Dedifferentiated amniotic fluid mesenchymal stem cell (primary cell): ENCODE measurements around the gene FOCAD.
A peak's percentile ranks its signal among the peaks of the same experiment; 100 is the strongest.
"Not testable (repeated sequence)": the region's sequence is repeated elsewhere in the genome, so short reads cannot be mapped to it uniquely, and the experiment has no call there.

Experiments
- DNase-seq: peaks from one replicate; pipeline ENCODE4 v3.0.0-alpha.2; 2016; ENCODE audit errors: extremely low spot score

The FOCAD gene

GRCh38 chr9:20673537-20673936 is 10.5 kb upstream of the FOCAD start:
- not testable (repeated sequence) for DNase-seq

DNA sequence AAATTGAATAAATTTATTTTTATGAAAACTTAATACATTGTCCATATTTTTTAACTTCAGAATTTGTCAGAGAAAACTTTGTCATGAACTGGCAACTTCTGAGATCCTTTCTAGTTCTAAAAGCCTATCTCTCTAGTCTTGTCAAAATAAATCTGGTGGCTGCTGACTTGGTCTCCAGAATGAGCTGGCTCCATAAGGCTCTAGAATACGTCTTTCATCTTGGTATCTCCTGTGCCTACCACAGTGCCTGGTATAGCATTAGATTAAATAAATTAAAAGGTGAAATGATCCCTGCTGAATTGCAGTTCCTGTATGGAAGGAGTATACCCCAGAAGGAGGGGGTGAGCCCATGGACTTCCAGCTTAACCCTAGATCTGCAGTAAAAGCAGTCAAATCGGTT is 2.6 kb upstream of the FOCAD start:
- no peak for DNase-seq

DNA sequence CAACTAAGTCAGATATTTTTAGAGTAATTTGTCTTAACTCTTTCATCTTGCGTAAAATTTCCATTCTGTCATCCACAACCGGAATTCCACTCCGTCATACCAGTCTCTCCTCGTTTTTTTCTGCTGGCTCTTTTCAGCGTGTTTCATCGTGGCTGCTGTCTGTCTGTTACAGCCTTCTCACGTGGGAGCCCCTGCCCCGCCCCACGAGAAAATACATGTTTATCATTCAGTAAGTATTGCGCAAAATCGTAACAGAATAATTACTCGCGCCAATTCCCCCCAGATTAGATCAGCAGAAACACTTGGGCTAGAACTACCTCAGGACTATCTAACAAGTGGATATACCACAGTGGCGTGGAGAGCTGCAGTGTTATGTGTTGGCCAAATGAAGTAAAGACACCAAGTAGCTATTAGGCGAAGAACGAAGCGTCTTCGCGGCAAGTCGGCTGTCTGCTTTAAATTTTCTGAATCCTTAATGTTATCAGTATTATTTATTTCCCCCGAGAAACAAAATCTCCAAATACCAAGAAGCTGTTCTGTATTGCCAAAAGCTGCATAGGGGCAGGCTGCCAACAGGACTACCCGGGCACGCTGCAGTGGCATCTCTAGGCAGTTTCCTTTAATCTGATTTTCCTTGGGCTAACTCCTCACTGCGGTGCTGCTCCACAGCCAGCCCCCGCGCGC is 566 bp upstream of the FOCAD start:
- DNase-seq, result peak; percentile 79

DNA sequence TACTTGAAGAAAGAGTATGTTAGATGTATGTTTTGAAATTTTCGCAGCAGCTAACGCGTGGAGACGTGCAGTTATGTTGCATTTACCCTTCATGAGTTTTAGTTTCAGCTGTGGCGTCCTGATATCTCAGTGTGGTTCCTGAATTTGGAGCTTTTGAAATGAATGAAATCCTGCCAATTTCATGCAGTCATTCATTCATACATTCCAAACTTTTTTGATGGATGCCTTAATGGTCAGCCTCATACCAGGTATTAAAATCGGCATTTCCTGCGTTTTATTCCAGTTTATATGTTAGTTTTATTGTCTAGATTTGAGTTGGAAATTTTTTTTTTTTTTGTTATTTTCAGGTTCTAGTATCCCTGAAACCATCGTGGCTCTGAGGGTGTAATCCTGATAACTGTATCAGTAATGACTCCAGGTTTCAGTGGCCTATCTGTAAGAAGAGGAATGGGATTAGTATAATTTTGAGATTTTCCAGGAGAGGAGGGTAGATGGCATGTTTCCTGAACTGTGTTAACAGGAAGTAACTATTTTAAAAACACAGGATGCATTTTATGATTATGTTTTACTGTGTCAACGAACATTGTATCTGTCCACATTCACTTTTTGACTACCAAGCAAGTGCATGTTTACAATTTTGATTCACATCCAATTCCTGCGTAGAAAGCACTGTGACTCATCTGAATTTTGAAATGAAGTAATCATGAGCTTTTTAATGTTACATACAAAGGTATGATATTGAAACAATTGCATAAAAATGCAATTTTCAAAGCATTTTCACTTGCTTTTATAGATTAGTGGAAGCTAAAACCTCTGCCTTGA is 1.0 kb downstream of the FOCAD start:
- peak; percentile 60 for DNase-seq

DNA sequence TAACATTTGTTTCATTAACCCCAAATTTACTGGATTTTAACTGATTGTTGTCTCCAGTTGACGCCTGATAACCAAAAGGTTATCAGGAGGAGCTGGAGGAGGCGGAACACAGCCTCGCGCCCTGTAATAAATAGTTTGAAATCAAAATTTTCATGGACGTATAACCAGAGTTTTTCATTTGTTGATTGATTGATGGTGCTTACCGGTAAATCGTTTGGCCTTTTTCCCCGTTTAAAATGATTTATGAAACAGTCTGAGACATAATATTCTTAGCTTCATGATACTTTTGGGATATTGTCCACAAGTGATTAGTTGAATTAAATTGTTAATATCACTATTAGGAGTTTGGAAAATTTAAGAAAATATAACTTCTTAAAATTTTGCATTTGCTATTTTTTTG is 1.7 kb downstream of the FOCAD start:
- DNase-seq, result no peak

DNA sequence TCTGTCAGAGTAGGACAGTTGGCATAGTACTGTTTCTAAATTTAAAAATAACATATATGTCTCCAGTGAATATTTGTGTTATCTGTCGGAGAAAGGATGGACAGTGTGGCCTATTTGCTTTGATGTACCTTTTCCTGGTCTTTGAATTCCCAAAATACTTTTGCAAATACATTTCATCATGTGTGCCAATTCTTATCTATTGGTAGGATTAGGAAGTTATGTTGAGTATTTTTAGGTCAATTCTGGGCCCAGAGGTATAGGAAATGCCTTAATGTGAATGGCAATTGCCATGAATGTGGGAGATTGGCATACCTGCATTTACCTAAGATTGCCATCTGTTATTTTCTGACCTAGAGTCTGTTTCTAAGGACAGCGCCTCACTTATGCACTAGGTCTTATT is 5.8 kb downstream of the FOCAD start:
- DNase-seq, result no peak

- no peak for DNase-seq
These were observed 8.5 kb downstream of the FOCAD start for GRCh38 chr9:20692554-20692953.

DNA sequence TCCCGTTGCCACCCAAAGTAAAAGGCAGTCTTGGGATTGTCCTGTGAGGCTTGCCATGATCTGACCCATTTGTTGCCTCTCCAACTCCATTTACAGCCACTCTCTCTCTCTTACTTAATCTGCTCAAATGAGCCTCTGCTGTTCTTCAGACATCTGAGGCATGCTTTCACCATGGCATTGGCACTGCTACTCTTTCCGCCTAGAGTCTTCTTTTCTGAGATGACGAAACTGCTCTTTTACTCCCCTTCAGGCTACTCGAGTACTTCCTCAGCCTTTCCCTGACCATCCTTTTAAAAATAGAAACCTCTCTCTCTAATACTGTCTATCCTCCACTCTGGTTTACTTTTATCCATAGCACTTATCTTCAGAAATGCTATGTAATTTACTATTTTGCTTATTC is 9.0 kb downstream of the FOCAD start:
- DNase-seq, result no peak

DNA sequence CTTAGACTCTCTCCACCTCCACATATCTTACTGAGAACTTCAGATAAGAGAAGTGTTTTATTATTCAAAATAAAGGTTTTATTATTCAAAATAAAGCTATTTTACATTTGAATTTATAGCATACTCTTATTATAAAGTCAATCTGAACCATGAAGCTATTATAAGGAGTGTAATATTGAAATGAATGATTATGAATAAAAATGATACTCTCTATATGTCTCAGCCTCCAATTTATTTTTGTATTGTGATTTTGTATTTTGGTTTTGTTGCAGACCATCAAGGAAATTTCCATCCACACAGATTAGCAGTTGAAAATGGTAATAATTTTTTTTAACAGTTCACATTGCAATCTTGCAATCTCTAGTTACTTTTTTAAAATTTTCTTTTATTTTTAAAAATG is 10.2 kb downstream of the FOCAD start:
- no peak for DNase-seq

GRCh38 chr9:20697021-20697719 is 13.1 kb downstream of the FOCAD start:
- no peak for DNase-seq

GRCh38 chr9:20698782-20699181 is 14.7 kb downstream of the FOCAD start:
- DNase-seq, result no peak

DNA sequence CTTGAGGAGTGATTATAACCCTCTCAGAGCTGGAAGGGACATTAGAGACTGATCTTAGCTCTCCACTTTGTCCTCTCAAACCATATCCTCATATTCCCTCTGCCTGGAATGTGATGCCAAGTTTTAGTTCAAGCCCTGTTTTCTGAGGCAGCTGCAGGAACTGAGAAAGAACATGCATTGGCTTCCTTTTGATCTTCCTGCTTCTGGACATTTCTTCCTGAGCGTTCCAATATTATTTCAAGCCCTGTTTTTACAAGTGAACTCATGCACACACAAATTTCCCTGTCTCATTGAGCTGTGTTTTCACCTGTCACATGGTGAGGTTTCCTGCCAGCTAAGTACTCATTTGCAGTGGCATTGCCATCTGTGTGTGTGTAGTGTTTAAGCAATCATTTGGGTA is 17.0 kb downstream of the FOCAD start:
- no peak for DNase-seq

- no peak for DNase-seq
These were observed 18.5 kb downstream of the FOCAD start for GRCh38 chr9:20702570-20702969.

- DNase-seq, result no peak
These were observed 19.1 kb downstream of the FOCAD start for GRCh38 chr9:20703146-20703545.

DNA sequence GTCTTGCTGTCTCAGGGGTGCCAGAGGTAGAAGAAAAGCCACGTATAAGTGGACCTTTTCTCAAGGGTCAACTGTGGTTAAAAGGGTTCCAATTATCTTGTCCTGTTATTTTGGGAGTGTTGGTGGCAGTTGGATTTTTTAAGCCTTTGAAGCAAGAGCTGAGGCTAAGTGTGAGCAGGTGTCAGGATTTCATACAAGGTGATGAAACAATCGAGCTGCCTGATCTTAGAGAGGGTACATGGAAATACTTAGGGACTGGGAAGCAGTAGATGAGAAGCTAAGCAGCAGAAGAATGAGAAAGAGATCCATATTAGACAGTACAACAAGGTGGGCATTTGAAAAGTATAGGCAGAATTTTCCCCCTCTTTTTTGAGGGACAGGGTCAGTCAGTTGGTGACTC is 23.6 kb downstream of the FOCAD start:
- no peak for DNase-seq

DNA sequence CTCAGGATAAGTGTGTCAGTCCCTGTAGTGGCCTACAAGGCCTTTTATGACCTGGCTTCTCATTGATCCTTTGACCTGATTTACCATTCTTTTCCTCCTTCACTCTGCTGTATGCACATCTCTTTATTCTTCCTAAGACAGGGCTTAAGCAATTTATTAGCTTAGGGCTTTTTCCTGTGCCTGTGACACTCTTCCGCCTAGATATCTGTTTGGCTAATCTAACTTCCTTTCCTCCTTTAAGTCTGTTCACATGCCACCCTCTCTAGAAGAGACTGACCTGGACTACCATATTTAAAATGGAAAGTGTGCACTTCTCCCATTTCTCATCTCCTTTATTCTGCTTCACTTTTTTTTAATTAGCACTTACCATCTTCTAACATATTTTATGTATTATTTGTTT is 29.1 kb downstream of the FOCAD start:
- DNase-seq, result no peak

DNA sequence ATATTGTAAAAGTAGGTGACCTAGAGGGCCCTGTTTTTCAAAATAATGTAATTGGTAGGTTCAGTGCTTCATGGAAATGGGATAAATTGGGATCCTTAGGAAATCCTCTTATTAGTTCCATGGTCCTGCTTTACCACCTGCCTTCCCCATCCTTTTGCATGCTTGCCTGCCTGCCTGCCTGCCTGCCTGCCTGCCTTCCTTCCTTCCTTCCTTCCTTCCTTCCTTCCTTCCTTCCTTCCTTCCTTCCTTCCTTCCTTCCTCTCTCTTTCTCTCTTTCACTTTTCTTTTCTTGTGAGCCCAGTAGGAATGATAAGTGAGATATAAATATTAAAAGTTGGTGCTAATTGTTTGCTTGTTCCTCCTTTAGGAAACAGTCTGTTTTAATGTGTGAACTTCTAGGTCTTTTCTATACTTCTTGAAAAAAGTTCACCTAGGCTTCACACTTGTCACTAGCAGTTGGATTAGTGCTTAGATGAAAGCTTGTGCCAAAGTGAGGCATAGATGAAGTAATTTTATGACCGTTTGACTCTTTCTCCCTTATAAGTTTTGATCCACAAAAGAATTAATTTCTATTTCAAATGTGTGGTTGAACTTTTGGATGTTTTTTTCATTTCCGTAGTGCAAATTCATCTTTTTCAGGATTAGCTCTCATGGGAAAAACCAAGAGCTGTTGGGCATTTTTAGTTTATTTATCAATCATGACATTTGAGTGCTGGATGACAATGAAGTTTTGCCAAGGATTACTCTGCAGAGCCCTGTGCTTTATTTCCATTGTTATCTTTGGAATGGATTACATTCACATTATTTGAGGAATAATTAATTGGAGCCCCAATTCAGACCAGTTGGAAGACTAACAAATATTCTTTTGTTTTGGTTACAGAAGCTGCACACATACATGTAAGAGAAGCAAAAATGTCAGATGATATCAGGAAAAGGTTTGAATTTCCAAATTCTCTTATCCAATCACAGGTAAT is 30.7 kb downstream of the FOCAD start:
- DNase-seq, result no peak

DNA sequence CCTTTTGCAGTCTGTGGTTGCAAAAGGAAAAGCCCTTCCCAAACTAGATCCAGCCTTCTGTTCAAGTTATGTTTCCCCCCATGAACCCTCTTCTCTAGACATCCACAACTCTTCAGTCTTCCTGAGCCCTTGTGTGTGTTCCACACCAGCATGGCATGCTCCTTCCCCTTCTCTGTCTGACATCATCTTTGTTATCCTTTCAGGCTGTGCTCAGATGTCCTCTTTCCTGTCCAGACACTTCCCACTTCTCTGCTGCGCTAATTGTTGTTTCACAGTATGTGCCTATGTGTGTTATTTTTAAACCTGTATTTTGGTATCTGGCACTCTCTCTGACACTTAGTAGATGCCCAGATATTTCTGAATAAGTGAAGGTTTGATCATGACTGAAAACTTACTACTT is 38.2 kb downstream of the FOCAD start:
- no peak for DNase-seq

DNA sequence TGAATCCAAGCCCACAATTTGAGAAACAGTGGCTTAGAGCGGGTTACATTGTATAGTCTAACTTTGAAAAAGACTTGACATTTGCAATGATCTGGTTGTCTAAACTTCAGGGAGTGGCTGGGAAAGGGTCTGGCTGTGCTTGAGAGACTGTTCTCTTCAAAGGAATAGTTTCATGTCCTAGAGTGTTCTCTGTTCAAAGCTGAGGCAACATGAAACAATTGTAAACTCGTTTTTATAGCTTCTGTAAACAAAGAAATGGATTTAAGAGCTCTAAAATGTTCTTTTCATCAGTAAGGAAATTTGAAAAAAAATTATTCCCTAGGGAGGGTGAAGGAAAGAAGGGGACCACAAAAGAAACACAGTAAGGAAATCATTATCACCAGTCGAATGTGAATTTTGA is 41.6 kb downstream of the FOCAD start:
- DNase-seq, result no peak

DNA sequence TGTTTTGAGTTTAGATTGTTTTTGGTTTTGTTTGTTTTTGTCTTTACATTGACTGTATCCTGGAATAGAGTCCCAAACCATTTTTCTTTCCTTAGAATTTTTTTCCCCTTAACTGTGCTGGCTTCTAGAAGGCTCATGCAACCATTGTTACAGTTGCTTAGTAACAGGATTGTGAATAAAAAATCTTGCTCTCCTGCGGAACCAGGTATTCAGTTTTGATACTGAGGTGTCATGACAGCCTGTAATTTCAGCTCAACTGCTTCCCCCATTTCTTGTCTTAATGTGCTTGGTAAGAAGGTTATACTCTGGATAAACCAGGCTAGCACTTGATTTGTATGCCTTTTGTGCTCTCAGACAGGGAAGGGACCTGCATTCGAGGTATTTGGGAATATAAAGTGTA is 42.1 kb downstream of the FOCAD start:
- DNase-seq, result no peak

- no peak for DNase-seq
These were observed 44.6 kb downstream of the FOCAD start for GRCh38 chr9:20728493-20729220.
